GM18909 (cell line): Measurements from ENCODE around the gene CDC42BPA.
"Not testable (repeated sequence)": the region's sequence is repeated elsewhere in the genome, so short reads cannot be mapped to it uniquely, and the experiment has no call there.

Experiments used
- ATAC-seq: cut with Tn5 transposase; IDR thresholded peaks from one replicate; pipeline ENCODE4 v1.9.1; 2021; ENCODE audit warnings: mild to moderate bottlenecking; ENCODE audit not compliant: unreplicated experiment, poor library complexity

Gene CDC42BPA

DNA sequence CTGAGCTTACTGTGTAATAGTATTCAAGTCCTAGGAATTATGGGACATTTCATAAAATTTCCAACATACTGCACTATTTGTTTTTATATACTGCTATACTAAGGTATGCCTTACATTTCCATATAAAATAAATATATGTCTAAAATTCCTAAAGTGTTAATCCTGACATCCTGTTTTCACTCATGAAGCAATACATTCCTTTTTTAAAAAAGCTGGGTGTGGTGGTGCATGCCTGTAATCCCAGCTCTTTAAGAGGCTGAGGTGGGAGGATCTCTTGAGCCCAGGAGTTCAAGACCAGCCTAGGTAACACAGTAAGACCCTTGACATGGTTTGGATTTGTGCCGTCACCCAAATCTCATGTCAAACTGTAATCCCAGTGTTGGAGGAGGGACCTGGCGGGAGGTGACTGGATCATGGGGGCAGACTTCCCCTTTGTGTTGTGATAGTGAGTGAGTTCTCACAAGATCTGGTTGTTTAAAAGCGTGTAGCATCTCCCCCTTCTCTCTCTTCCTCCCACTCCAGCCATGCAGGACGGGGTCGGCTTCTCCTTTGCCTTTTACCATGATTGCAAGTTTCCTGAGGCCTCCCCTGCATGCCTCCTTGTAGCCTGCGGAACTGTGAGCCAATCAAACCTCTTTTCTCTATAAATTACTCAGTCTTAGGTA is 5.8 kb downstream of the CDC42BPA start:
- ATAC-seq = no peak

DNA sequence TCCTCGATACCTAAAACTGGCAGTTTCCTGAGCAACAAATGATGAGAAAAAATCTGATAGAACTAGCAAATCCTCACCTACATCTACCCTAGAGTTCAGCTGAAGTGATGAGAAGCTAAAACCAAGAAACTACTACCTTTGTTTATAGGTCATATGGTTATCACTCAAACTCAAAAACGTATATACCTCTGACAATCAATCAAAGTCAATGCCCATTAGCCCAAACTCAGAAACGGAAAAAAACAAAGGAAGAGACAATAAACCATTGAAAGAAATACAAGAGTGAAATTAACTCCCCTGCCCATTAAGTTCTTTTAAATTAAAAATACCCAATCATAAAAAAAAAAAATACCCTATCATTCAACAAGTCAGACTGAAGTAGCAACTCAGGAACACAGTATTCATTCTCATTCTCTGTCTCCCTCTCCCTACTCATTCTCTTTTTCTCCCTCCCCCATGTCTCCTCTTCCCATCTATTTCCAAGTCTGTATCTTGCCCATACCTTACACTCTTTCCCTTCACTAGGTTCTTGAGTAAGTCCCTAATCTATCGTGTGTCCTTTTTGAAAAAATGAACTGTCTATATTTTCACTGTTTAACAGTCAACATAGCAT is 6.8 kb downstream of the CDC42BPA start:
- no peak for ATAC-seq

DNA sequence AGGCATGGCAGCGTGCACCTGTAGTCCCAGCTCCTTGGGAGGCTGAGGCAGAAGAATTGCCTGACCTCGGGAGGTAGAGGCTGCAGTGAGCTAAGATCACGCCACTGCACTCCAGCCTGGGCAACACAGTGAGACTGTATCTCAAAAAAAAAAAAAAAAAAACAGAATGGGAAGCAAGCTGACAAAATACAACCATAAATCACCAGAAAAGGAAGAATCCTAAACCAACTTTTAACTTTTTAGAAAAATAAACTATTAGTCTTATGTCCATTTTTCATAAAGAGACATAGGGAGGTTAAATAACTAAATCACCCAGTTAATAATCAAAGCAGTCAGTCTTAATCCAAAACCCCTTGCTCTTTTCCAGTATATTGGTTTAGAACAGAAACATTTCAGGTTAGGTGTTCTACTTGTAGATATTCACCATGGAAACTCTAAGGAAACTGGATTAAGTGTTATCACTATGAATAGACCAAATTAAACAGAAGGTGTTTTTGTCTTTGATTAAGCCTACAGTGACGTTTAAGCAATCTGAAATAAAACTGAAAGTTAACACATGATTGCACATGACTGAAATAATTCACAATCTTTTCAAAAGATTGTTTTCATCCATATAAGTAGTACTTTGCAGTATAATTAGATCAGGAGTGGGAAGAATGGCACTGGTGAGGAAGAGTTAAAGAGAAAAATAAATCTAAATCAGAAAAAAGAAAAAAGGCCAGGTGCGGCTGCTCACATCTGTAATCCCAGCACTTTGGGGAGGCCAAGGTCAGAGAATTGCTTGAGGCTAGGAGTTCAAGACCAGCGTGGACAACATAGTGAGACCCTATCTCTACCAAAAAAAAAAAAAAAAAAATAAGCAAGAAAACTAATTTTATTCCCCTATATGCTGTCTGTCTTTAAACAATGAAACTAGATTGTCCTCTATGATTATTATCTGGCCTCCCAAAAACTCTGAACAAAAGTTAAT is 9.6 kb downstream of the CDC42BPA start:
- ATAC-seq = no peak

DNA sequence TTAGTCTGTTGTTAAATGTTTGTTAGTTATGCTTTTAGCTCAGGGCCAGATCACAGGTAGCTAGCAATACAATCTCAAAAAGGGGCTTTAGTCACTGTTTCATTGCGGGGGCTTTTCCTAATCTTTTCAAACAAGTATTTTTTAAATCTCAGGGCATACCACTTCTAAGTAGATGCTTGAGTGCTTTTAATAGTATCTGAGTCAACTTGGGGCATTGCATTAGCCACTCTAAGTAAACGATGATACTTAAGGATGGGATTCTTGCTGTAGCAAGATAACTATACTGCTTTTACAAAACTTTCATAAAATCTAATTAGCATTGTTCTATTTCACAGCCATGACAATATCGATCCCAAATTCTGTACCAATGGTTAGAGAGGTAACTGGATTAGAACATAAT is 11.6 kb downstream of the CDC42BPA start:
- no peak for ATAC-seq

DNA sequence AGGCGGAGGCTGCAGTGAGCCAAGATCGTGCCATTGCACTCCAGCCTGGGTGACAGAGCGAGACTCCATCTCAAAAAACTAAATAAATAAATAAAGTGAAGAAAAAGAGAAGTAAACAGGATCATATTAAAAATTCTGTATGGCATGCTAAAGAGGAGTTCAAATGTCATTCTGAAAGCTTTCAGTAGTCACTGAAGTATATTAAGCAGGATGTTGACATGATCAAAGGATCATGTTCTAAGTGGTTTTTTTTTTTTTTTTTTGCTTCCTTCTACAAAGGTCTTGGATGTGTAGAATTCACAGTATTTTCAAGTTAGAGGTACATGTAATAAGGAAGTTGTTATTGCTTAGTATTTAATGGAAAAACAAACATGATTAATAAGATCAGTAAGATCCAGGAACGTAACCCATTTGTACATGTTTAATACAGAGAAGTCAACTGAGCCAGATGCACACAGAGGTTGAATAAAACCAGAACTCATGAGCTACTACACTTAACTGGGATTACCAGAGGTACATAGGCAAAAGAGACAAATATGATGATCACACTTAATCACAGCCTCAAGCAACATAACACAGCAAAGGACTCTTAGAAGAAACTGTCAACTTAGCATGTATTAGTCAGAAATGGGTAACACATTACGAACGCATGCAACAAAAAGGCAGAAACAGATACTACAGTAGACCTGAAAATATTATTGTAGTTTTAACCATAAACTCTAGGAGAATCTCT is 12.2 kb downstream of the CDC42BPA start:
- ATAC-seq = no peak

DNA sequence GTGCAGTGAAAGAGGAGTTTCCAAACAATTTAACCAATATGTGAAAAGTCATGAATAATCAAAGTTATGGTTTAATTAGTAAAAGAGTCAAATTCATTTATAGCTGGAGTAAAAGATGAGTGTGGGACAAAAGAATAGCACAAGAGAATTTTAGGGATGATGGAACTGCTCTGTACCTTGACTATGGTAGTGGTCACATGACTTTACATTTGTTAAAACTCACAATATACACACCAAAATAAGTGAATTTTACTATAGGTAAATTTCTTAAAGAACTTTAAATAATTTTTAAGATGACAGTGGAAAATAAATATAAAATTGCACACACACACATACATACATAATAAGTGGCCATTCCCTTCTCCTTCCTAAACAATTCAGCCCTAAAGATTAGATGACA is 13.6 kb downstream of the CDC42BPA start:
- ATAC-seq = no peak

DNA sequence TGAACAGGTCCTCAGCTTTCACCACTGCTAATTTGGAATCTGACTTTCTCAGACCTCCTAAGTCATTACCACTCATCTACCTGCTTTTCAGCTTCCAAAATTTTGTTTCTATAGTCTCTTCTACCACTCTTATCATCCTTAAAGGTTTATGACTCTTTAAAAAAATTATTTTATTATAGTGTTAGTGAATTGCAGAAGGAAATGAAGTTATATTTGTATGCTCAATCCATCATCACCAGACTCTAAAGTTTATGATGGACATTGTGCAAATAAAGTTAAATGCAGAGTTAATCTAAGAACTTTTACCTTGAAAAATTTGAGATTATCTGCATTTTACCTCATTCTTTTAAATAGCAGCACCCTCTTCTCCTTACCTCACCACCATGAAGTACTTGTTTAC is 14.6 kb downstream of the CDC42BPA start:
- no peak for ATAC-seq

DNA sequence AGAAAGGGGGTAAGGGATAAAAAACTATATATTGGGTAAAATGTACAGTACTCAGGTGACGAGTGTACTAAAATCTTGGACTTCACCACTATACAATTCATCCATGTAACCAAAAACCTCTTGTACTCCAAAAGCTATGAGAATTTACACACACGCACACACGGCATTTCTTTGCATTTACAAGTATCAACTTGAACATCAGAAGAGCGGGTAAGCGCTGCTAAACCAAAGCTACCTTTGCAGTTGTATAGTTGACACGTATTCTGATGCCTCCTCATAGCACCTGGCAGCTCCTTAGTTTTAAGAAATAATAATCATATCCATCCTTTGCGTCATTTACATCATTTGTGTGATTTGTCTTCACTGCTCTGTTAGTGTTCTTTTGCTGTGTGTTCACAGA is 17.6 kb downstream of the CDC42BPA start:
- ATAC-seq = no peak

DNA sequence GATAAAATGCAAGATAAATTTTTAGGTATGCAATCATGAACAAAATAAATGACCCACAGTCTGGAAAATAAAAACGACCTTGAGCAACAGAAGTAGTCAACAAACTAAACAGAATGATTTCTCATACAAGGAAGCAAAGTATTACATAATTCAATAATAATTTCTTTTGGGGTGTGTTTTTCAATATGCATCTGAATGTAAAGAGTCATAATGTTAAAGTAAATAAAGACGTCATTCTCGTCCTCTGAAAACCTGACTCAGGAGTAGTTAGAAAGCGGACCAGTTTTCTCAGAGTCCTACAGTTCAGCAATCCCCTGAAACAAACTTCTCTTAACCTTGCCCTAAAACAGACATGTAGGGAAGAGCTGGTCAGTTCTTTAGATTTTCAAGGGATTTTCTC is 18.6 kb downstream of the CDC42BPA start:
- no peak for ATAC-seq

DNA sequence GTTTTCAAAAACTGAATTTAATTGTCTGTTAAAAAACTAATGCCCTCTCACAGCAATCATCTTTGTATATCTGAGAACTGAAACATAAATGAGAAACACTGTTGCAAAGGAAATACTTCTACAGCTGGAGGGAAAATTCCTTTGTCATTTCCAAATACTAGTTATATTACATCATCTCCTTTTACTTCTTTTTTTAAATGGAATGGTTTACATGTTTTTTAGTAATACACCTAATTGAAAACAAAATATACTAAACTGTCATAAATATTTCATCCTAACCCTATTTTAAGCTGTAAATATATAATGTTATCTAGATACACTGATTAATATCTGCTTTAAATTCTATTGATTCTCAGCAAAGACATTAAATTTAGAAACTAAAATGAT is 19.1 kb downstream of the CDC42BPA start:
- ATAC-seq = no peak

DNA sequence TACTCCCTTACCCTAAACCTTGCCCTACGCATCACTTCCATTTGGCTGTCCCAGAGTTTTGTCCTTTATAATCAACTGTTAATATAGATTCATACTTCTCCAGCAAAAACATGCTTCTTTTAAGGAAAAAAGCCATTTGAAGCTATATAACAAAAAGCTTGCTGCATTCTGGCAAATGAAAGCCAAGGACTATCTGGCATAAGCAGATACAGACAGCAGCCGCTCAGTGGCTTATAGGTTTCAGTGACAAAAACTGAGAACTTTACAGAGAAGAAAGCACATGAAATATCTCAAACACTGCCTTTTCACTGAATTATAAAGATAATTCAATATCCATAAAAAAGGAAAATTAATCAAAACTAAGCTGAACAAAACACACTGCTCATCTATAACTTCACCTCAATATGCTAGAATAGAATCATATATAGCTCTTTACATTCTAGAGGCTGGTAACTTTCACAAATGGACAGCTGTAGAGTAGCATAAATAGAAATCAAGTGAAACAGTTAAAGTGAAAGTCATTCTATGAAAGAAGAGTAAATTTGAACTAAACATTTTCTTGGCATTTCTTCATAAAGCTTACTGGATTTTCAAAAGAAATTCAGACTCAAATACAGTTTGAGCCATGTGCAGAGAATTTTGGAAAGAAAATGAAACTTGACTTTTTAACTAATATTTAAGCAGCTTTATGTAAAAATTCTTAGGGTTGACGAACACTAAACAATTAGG is 19.6 kb downstream of the CDC42BPA start:
- ATAC-seq = no peak

DNA sequence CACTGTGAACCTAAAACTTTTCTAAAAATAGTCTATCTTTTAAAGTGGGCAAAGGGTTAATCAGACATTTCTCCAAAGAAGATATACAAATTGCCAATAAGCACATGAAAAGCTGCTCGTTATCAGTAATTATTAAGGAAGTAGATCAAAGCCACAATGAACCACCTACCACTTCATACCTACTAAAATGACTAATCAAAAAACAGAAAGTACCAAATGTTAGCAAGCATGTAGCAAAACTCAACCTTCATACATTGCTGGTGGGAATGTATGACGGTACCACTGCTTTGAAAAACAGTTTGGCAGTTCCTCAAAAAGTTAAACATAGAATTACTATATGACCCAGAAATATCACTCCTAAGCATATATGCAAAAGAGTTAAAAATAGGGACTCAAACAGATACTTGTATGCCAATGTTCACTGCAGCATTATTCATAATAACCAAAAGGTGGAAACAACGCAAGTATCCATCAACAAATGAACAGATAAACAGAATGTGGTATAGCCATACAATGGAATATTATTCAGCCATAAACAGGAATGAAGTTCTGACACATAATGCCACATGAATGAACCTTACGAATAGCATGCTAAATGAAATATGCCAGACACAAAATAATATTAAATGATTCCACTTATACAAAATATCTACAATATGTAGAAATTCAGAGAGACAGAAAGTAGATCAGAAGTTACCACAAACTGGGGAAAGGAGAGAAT is 21.1 kb downstream of the CDC42BPA start:
- ATAC-seq = no peak

DNA sequence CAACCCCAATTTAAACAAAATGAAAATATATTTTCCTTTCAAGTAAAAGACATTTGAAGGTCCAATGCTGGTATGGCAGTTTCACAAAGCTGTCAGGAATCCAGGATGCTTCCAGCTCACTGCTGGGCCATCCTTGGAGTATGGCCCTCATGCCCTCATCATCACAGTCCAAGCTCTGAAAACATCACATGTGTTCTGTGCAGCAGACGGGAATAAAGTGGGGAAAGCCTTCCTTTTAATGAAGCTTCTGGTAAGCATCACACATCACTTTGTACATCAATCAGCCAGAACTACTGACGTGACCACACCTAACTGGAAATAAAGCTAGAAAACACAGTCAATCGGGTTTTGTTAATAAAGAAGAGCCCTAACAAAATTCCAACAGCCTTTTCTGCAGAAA is 22.7 kb downstream of the CDC42BPA start:
- ATAC-seq = no peak

DNA sequence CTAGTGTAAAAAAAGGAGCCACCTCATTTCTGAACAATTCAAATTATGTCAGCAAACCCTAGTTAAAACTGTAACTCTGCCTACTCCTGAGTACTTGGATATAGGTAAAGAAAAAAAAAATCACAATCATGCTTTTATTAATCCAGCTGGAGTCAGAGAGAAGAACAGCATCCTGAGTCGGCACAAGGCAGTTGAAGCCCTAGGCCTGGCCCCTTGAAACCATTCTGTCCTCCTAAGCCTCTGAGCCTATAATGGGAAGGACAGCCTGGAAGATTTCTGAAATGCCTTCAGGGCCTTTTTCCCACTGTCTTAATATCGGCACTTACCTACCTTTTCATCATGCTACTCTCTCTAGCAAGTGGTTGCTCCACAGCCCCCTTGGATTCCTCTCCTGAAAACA is 32.5 kb downstream of the CDC42BPA start:
- ATAC-seq = no peak

DNA sequence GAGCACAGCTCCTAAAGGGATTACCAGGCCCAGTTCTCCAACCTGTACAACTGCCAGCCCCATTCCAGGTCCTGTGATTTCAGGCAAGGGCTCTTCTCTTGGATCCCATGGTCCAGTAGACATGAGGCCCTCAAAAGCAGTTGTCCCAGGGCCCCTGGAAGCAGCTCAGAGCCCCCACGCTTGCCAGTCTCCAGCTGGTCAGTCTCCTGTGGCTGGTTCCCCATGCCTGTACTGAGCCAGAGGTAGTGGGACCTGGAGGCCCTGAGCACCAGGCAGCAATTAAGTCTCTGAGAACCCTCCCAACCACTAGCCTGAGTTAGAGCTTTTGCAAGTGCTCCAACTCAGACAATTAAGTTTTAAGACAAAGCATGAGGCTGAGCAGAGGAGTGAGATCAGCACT is 36.9 kb downstream of the CDC42BPA start:
- no peak for ATAC-seq

DNA sequence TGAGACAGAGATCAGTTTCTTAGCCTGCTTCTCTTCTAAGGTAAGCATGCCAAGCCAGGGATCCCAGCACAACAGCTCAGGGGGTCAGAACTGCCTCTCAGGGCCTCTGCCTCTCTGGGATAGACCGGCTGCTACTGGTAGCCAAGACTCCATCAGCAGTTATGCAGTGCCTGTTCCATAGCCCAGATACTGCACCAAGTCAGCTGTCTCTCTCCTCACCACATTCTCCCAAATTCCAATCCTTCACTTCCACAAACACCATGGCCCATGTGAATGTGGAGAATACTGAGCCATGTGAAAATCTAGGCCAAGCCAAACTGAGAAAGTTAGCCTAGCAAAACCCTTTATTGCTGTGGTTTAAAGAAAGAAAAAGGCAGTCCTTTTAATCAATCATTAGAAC is 37.5 kb downstream of the CDC42BPA start:
- no peak for ATAC-seq

DNA sequence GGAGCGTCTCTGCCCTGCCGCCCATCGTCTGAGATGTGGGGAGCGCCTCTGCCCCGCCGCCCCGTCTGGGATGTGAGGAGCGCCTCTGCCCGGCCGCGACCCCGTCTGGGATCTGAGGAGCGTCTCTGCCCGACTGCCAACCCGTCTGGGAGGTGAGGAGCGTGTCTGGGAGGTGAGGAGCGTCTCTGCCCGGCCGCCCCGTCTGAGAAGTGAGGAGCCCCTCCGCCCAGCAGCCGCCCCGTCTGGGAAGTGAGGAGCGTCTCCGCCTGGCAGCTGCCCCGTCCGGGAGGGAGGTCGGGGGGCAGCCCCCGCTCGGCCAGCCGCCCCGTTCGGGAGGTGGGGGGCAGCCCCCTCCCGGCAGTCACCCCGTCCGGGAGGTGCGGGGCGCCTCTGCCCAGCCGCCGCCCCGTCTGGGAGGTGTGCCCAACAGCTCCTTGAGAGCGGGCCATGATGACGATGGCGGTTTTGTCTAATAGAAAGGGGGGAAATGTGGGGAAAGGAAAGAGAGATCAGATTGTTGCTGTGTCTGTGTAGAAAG is 42.1 kb downstream of the CDC42BPA start:
- ATAC-seq = not testable (repeated sequence)

DNA sequence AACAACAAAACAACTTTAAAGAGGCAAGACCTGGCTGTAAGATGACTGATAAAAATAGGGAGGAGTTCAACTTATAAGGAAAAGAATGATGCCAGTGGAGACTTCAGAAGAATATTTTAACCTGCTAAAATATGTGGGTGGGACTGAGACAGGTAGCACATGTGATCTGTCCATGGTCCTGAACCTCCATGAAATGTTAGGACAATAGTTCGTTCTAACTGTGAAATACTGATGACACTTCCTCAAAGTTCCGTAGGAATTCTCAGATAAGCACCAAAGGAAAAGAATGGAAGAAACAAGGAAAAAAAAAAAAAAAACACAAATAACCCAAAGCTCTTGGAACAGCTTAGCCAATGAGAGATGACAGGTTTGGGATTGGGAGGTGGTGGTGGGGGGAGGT is 44.7 kb downstream of the CDC42BPA start:
- no peak for ATAC-seq

DNA sequence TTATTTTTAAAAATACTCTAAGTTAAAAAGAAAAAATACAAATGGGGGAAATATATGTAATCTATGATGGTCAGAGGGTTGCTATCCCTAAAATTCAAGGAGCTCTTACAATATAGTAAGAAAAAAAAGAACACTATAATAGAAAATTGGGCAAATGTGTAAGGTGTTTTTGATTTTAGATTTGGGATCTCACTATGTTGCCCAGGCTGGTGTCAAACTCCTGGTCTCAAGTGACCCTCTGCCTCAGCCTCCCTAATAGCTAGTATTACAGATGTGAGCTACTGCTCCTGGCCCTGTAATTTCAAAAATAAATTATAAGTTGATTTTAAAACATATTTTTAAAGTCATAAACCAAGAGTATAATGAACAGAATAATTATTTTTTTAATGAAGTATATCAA is 45.9 kb downstream of the CDC42BPA start:
- ATAC-seq = no peak
